AG09309 (cell line): ENCODE data around the gene DMRTA1.
"Not testable (repeated sequence)": the region's sequence is repeated elsewhere in the genome, so short reads cannot be mapped to it uniquely, and the experiment has no call there.

Source experiments
- DNase-seq: peaks from one replicate; pipeline ENCODE4 v3.0.0-alpha.2; 2010; ENCODE audit warnings: low read depth
- H3K4me3 ChIP-seq: 2 replicates; pipeline ENCODE4 v1.5.1; 2011; ENCODE audit warnings: mild to moderate bottlenecking, low read depth, low read length, moderate library complexity; ENCODE audit not compliant: control insufficient read depth
- TF ChIP-seq, protein P1 (sequence below): IDR thresholded peaks from 2 replicates; pipeline ENCODE4 v1.5.1; 2011; ENCODE audit warnings: mild to moderate bottlenecking, low read depth, low read length, inconsistent platforms; ENCODE audit not compliant: insufficient read depth, control insufficient read depth; ENCODE audit errors: missing control alignments

DMRTA1 gene

DNA sequence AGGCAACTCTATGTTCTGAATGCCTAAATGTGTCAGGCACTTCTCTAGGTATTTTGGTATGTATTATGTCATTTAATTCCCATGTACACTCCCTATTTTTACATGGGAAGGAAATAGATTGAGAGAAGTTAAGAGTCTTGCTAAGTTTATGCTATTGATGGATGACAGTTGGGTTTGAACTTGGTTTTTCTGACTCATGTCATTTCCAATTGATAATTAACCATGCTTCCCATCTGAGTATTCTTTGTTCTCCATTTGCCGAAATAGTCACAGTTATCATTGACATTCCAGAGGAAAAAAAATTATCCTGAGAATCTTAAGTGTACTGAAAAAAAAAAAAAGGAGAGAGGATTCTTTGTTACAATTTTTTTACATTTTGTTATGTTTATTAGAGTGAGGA is 23.1 kb upstream of the DMRTA1 start:
- TF ChIP-seq, protein P1, sequence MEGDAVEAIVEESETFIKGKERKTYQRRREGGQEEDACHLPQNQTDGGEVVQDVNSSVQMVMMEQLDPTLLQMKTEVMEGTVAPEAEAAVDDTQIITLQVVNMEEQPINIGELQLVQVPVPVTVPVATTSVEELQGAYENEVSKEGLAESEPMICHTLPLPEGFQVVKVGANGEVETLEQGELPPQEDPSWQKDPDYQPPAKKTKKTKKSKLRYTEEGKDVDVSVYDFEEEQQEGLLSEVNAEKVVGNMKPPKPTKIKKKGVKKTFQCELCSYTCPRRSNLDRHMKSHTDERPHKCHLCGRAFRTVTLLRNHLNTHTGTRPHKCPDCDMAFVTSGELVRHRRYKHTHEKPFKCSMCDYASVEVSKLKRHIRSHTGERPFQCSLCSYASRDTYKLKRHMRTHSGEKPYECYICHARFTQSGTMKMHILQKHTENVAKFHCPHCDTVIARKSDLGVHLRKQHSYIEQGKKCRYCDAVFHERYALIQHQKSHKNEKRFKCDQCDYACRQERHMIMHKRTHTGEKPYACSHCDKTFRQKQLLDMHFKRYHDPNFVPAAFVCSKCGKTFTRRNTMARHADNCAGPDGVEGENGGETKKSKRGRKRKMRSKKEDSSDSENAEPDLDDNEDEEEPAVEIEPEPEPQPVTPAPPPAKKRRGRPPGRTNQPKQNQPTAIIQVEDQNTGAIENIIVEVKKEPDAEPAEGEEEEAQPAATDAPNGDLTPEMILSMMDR: no peak
- no peak overlapping the region for H3K4me3 ChIP-seq
- no peak for DNase-seq

DNA sequence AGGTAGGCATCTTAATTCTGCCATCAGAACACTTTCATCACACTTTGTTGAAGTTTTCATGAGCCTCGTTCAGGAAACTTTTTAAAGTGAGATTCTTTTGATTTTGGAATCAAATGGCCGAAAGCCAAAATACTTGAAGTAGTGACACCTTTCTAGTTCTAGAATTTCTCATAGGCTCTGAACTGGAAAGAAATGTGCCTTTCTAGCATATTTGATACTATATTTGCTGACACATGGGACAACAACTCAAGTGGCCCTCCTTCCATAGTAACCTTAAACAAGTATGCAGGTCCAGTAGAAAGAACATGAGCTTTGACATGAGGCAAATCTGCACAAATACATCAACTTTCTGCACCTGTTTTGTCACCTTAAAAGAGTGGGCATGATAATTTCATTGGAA is 22.0 kb upstream of the DMRTA1 start:
- no peak overlapping the region for H3K4me3 ChIP-seq
- no peak for DNase-seq
- TF ChIP-seq, protein P1: no peak

DNA sequence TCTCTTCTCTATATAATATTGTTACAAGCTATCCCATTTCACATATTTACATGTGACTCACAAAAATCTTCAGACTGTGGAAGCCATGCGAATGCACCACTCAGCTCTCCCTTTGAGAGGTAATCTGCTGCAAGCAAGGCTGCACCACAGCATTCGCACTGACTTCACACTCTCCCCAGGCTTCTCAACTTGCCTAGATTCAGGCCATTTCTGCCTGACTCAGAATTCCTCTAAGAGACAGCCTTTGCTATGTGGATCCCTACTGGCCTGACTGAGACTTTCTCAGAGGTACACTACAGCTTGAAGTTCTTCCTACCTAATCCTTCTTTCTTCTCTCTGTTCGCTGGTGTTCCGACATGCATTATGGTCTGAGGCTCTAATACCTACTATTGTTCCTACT is 21.1 kb upstream of the DMRTA1 start:
- no peak overlapping the region for H3K4me3 ChIP-seq
- TF ChIP-seq, protein P1: no peak
- DNase-seq: no peak

DNA sequence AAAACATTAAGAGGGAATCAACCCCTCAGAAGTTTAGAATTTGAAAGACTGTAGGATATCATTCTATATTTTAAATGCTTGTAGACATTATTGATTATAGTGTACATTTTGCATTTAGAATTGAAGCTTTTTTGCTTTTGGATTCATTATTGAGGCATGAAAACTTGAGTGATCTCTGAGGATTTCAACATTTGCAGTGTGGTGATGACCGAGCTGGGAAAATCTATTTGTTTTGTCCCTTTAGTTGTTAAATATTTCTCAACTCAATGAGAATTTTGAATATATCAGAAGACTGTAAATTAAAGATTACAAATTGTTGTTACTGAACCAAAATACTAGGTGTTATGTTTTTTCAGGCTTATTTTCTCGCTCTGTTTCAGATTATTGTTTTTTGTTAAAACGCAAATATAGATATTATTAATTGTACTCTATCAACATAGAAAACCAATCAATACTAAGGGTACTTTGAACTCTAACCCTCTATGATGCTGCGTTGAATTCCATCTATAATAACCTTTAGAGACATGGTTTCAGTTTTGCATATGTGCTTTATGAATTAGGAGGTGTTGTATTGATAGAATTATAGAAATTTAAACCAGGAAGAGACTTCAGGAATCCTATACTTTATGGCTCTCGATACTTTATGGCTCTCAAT is 19.3 kb upstream of the DMRTA1 start:
- DNase-seq: no peak
- no peak overlapping the region for H3K4me3 ChIP-seq
- TF ChIP-seq, protein P1: no peak

DNA sequence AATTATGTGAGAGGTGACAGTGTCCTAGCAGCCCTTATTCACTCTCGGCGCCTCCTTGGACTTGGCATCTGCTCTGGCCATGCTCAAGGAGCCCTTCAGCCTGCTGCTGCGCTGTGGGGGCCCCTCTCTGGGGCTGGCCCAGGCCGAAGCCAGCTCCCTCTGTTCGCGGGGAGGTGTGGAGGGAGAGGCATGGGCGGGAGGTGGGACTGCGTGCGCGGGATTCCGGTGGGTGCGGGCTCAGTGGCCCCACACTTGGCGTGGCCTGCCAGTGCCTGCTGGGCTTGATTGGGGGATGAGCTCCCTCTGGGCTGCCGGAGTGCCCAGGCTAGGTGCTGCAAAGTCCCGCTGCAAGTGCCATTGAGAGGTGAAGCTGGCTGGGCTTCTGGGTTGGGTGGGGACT is 12.9 kb upstream of the DMRTA1 start:
- H3K4me3 ChIP-seq: no peak overlapping the region
- TF ChIP-seq, protein P1: no peak
- no peak for DNase-seq

DNA sequence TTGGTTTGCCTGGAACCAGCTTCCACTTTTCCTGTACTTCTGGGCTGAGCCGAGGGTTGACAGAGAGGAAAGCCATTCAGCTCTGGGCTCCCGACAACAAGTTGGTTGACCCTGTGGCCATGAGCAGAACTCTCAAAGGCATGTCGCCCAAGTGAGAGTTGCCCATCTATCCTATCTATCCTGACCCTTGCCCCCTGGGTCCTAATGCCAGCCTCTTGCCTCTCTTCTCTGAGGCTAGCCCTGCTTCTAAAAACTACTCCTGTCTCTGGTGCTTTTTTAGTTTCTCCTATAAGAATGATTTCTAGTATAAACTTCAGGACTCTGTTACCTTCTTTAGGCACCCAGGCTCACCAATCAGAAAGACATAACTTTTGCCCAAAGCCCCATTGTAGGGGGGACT is 11.4 kb upstream of the DMRTA1 start:
- H3K4me3 ChIP-seq, DNase-seq: not testable (repeated sequence)

DNA sequence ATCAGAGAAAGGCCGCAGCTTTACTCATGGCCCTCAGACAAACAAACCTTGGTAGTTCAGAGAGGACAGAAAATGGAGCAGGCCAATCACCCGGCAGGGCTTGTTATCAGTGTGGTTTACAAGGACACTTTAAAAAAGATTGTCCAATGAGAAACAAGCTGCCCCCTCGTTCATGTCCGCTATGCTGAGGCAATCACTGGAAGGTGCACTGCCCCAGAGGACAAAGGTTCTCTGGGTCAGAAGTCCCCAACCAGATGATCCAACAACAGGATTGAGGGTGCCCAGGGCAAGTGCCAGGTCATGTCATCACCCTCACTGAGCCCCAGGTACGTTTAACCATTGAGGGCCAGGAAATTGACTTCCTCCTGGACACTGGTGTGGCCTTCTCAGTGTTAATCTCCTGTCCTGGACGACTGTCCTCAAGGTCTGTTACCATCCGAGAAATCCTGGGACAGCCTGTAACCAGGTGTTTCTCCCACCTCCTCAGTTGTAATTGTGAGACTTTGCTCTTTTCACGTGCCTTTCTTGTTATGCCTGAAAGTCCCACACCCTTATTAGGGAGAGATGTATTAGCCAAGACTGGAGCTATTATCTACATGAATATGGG is 9.1 kb upstream of the DMRTA1 start:
- not testable (repeated sequence) for H3K4me3 ChIP-seq, DNase-seq

DNA sequence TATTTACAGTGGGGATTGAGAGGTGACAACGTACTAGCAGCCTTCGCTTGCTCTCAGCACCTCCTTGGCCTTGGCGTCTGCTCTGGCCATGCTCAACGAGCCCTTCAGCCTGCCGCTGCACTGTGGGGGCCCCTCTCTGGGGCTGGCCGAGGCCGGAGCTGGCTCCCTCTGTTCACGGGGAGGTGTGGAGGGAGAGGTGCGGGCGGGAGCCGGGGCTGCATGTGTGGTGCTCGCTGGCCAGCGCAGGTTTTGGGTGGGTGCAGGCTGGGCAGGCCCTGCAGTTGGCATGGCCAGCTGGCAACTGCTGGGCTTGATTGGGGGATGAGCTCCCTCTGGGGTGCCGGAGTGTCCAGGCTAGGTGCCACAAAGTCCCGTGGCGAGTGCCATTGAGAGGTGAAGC is 5.8 kb upstream of the DMRTA1 start:
- H3K4me3 ChIP-seq: no peak overlapping the region
- TF ChIP-seq, protein P1: no peak
- DNase-seq: no peak
